OCI-LY1 (cell line): ENCODE data around the gene HOTAIR.
A peak's percentile ranks its signal among the peaks of the same experiment; 100 is the strongest.

Experiments
- H2AFZ ChIP-seq: fragments of 200-600 bp; sonication (generic), shearing (Covaris generic); 2 replicates; pipeline ENCODE4 v1.6.0; 2014; ENCODE audit warnings: antibody characterized with exemption, mild to moderate bottlenecking, low read length
- H3F3A ChIP-seq: fragments of 200-600 bp; sonication (generic), shearing (Covaris generic); 2 replicates; pipeline ENCODE4 v1.6.0; 2014; ENCODE audit warnings: mild to moderate bottlenecking, antibody characterized with exemption, low read length, moderate library complexity; ENCODE audit not compliant: insufficient read depth
- H3K27ac ChIP-seq: fragments of 200-600 bp; sonication (generic); 2 replicates; pipeline ENCODE4 v1.5.1; 2014; ENCODE audit warnings: low read length, mixed run types, mild to moderate bottlenecking, low read depth; ENCODE audit not compliant: poor library complexity, severe bottlenecking
- H3K27me3 ChIP-seq: fragments of 200-600 bp; sonication (generic); 2 replicates; pipeline ENCODE4 v1.6.0; 2014; ENCODE audit warnings: antibody characterized with exemption, mild to moderate bottlenecking, low read length, moderate library complexity; ENCODE audit not compliant: insufficient read depth
- H3K36me3 ChIP-seq: fragments of 200-600 bp; sonication (generic); 2 replicates; pipeline ENCODE4 v1.6.1; 2014; ENCODE audit warnings: mild to moderate bottlenecking, antibody characterized with exemption, low read length, moderate library complexity, mixed read lengths; ENCODE audit not compliant: insufficient read depth
- H3K4me1 ChIP-seq: fragments of 200-600 bp; sonication (generic); 2 replicates; pipeline ENCODE4 v1.5.1; 2014; ENCODE audit warnings: mild to moderate bottlenecking, low read length, moderate library complexity; ENCODE audit not compliant: insufficient read depth, severe bottlenecking
- H3K4me2 ChIP-seq: fragments of 200-600 bp; sonication (generic), shearing (Covaris generic); 2 replicates; pipeline ENCODE4 v1.6.1; 2014; ENCODE audit warnings: low read length
- H3K4me3 ChIP-seq: fragments of 200-600 bp; sonication (generic); 2 replicates; pipeline ENCODE4 v1.5.1; 2014; ENCODE audit warnings: low read length, low read depth, mild to moderate bottlenecking, mixed read lengths; ENCODE audit not compliant: poor library complexity, severe bottlenecking
- H3K79me2 ChIP-seq: fragments of 200-600 bp; shearing (Covaris generic); 2 replicates; pipeline ENCODE4 v1.6.1; 2016; ENCODE audit warnings: mixed run types, low read length, mixed read lengths; ENCODE audit not compliant: insufficient read depth
- H3K9ac ChIP-seq: fragments of 200-600 bp; sonication (generic), shearing (Covaris generic); 2 replicates; pipeline ENCODE4 v1.6.1; 2014; ENCODE audit warnings: mild to moderate bottlenecking, low read length, mixed read lengths
- H3K9me2 ChIP-seq: fragments of 200-600 bp; sonication (generic), shearing (Covaris generic); 2 replicates; pipeline ENCODE4 v1.6.1; 2014; ENCODE audit warnings: low read depth, mild to moderate bottlenecking, low read length, mixed read lengths
- H3K9me3 ChIP-seq: fragments of 200-600 bp; shearing (Covaris generic); 2 replicates; pipeline ENCODE4 v1.6.1; 2014; ENCODE audit warnings: low read length, mixed read lengths
- H4K20me1 ChIP-seq: fragments of 200-600 bp; sonication (generic), shearing (Covaris generic); 2 replicates; pipeline ENCODE4 v1.6.0; 2016; ENCODE audit warnings: mild to moderate bottlenecking, low read length; ENCODE audit not compliant: insufficient read depth
- EZH2 ChIP-seq: fragments of 200-600 bp; sonication (generic), shearing (Covaris generic); IDR thresholded peaks from 2 replicates; pipeline ENCODE4 v1.8.0; 2017; ENCODE audit warnings: borderline replicate concordance, mixed run types, mild to moderate bottlenecking, antibody characterized with exemption, low read length, moderate library complexity, mixed read lengths
- TF ChIP-seq, protein P1 (sequence below): fragments of 200-600 bp; sonication (generic), shearing (Covaris generic); IDR thresholded peaks from 2 replicates; pipeline ENCODE4 v1.5.1; 2017; ENCODE audit warnings: mild to moderate bottlenecking, antibody characterized with exemption, low read length, moderate library complexity, mixed read lengths

The HOTAIR gene

DNA sequence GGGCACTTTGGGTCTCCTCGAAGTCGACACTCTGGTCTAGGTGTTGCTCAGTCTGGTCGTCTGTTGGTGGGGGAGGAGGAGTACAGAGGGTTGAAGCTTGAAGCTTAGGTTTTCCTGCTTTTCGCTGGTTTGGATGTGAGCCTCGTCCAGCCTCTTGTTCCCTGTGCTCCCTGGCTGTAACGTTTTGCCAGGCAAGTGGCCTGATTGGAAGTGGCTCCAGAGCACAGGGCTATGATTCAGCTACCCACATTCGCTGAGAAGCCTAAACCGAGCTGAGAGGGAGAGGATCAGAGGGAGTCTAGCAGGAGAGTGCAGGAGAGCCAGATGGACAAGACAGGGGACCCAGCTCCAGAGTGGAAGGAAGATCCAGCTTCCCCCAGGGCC lies 16.3 kb upstream of the HOTAIR start:
- peaks cover 6% of the 10 kb centered on the region; the same call in 1 of the 2 replicates for H3K27me3 ChIP-seq
- no peak overlapping the region for H3K4me2 ChIP-seq
- no peaks in the 10 kb centered on the region for H3K36me3 ChIP-seq
- H3F3A ChIP-seq: no peaks in the 10 kb centered on the region
- H3K9me2 ChIP-seq: no peaks in the 10 kb centered on the region
- no peak overlapping the region for H3K27ac ChIP-seq
- H3K4me1 ChIP-seq: peaks cover 4% of the 10 kb centered on the region
- H2AFZ ChIP-seq: no peak overlapping the region
- no peak overlapping the region for H3K9ac ChIP-seq
- no peak for TF ChIP-seq EZH2
- TF ChIP-seq, protein P1, sequence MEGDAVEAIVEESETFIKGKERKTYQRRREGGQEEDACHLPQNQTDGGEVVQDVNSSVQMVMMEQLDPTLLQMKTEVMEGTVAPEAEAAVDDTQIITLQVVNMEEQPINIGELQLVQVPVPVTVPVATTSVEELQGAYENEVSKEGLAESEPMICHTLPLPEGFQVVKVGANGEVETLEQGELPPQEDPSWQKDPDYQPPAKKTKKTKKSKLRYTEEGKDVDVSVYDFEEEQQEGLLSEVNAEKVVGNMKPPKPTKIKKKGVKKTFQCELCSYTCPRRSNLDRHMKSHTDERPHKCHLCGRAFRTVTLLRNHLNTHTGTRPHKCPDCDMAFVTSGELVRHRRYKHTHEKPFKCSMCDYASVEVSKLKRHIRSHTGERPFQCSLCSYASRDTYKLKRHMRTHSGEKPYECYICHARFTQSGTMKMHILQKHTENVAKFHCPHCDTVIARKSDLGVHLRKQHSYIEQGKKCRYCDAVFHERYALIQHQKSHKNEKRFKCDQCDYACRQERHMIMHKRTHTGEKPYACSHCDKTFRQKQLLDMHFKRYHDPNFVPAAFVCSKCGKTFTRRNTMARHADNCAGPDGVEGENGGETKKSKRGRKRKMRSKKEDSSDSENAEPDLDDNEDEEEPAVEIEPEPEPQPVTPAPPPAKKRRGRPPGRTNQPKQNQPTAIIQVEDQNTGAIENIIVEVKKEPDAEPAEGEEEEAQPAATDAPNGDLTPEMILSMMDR: no peak
- no peaks in the 10 kb centered on the region for H3K79me2 ChIP-seq
- no peak overlapping the region for H3K4me3 ChIP-seq
- no peaks in the 10 kb centered on the region for H4K20me1 ChIP-seq
- no peaks in the 10 kb centered on the region for H3K9me3 ChIP-seq

DNA sequence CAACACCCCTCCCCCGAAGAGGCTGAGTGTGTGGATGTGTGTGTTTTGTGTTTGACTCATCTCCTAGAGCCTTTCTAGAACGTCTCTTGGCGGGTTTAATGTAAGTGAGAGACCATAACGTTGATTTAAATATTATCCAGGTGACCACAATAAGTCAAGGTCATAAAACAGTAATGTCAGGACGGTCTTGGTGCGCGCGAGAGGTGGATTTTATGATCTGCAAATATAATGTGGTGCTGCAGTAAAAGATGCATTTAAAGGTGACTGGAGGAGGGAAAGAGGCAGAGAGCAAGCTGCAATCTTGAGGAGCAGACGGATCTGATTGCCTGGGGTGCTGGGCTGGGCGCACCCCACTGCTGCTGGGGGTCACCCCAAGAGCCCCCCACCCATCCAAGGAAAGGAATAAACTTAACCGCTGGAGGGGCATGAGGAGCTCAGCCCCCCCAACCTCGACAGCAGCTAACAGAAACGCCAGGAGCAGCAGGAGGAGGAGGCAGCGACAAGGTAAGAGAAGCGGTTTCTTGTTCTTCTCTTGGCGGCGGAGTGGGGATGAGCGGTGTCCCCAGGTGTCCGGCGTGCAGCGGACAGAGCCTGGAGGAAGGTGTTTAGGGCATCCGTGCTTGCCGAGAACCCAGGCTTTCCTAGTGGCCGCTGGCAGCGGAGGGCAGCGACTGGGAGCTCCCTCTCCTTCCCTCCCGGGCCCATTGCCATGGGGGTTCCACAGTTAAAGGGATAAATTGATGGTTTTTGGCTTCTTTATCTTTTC lies 15.7 kb upstream of the HOTAIR start:
- no peak overlapping the region for H2AFZ ChIP-seq
- H3K27ac ChIP-seq: no peak overlapping the region
- TF ChIP-seq EZH2: no peak
- TF ChIP-seq, protein P1: no peak
- no peaks in the 10 kb centered on the region for H3K9me3 ChIP-seq
- peaks cover 6% of the 10 kb centered on the region; the same call in 1 of the 2 replicates for H3K27me3 ChIP-seq
- H4K20me1 ChIP-seq: no peaks in the 10 kb centered on the region
- H3K79me2 ChIP-seq: no peaks in the 10 kb centered on the region
- H3K4me1 ChIP-seq: peaks cover 4% of the 10 kb centered on the region
- H3K9ac ChIP-seq: no peak overlapping the region
- no peaks in the 10 kb centered on the region for H3K9me2 ChIP-seq
- no peaks in the 10 kb centered on the region for H3F3A ChIP-seq
- H3K4me2 ChIP-seq: no peak overlapping the region
- no peaks in the 10 kb centered on the region for H3K36me3 ChIP-seq
- H3K4me3 ChIP-seq: no peak overlapping the region

DNA sequence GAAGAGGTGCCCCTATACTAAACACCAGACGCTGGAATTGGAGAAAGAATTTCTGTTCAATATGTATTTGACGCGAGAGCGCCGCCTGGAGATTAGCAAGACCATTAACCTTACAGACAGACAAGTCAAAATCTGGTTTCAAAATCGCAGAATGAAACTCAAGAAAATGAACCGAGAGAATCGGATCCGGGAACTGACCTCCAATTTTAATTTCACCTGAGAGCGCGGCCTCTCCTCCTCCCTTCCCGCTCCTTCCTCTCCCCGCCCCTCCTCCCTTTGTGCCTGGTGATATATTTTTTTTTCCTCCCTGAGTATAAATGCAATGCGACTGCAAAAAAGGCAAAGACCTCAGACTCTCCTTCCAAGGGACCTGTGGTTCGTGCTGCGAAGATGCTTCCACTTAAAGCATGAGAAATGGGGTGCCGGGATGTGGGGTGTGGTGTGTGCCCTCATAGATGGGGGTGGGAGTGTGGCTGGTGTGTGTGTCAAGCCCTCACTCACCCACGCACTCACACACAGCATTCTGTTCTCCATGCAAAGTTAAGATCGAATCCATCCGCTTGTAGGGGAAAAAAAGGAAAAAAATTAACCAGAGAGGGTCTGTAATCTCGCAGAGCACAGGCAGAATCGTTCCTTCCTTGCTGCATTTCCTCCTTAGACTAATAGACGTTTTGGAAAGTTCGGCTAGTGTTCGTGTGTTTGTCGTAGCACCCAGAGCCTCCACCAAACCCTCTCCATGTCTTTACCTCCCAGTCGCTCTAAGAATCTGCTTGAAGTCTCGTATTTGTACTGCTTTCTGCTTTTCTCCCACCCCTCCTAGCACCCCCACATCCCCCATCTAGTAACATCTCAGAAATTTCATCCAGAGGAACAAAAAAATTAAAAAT lies 14.7 kb upstream of the HOTAIR start:
- TF ChIP-seq EZH2: no peak
- TF ChIP-seq, protein P1: peak; percentile 65
- Histone ChIP-seq H3K27ac (no peak overlapping the region), H3K4me2 (peak overlapping the region; percentile 37; the same call in 1 of the 2 replicates), H3K4me1 (peaks cover 7% of the 10 kb centered on the region), H3K9ac (no peak overlapping the region), H3K9me3 (no peaks in the 10 kb centered on the region), H3K9me2 (no peaks in the 10 kb centered on the region), H3K36me3 (no peaks in the 10 kb centered on the region), H3K4me3 (no peak overlapping the region), H3K27me3 (peaks cover 6% of the 10 kb centered on the region; the same call in 1 of the 2 replicates), H2AFZ (no peak overlapping the region), H3F3A (no peaks in the 10 kb centered on the region), H4K20me1 (no peaks in the 10 kb centered on the region), H3K79me2 (no peaks in the 10 kb centered on the region)
